CD1c-positive myeloid dendritic cell (primary cell): Measurements from ENCODE around the gene CFAP43.

Experiments
- DNase-seq: peaks from one replicate; pipeline ENCODE4 v3.0.0-alpha.2; 2016; ENCODE audit errors: extremely low spot score

CFAP43 gene

DNA sequence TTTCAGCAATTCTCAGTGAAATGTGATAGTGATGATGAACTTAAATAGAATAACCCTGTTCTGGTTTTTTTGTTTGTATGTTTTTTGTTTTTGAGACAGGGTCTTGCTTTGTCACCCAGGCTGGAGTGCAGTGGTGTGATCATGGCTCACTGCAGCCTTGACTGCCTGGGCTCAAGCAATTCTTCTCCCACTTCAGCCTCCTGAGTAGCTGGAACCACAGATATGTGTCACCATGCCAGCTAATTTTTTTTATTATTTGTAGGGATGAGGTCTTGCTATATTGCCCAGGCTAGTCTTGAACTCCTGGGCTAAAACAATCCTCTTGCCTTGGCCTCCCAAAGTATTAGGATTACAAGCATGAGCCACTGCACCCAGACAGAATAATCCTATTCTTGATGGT lies 132.2 kb downstream of the CFAP43 start:
- no peak for DNase-seq

DNA sequence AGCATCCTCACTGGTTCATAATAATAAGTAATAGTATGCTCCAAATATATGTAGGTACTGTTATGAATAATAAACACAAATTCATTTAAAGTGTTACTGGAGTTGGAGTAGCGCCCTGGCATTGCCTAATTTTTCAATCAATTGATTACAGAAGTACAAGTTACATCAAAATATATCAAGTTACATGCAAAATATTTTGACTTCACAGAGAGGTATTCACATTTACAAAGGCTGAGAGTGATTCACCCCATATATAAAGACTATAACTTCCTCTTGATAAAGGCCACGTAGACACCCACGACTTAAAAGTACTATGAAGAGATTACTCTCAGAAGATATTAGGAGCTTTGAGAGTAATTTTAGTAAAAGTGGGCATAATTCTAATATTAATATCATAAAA lies 132.9 kb downstream of the CFAP43 start:
- DNase-seq, result no peak

DNA sequence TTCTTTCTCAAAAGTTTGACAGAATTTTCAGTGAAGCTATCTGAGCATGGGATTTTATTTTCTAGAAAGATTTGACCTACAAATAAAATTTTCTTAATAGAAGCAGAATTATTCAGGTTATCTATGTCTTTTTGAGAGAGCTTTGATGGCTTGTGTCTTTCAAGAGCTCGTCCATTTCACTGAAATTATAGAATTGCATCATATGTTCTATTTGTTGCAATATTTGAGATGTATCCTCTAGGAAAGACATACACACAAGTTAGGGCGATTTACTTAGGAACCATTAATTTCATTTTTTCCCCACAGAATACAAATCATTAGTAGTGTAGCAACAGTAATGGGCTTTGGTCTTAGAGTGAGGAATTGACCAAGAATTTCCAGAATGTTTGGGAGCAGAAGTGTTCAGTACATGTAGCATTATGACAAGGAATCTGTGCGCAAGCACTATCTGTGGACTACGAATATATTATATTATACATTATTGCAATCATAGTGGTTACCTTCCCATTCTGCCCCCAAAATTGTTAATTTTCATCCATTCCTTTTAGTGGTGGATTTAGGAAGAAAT lies 133.7 kb downstream of the CFAP43 start:
- DNase-seq, result no peak

DNA sequence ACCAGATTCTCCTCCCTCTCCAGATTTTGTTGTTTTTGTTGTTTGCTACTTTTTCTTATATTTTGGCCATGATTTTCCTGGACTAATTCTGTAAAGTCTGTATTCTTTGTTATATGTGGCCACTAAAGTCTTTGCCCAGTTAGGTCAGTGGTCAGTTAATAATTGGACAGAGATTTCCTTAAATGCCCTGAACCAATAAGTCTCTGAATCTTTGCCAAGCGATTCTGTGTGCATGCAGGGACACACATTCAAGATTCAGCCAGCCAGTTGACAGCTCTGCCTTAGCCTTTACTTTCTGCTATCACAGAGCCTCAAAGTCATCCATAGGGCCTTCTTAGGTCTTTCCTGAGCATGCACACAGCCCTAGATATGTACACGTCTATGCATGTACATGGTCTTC lies 135.5 kb downstream of the CFAP43 start:
- no peak for DNase-seq

DNA sequence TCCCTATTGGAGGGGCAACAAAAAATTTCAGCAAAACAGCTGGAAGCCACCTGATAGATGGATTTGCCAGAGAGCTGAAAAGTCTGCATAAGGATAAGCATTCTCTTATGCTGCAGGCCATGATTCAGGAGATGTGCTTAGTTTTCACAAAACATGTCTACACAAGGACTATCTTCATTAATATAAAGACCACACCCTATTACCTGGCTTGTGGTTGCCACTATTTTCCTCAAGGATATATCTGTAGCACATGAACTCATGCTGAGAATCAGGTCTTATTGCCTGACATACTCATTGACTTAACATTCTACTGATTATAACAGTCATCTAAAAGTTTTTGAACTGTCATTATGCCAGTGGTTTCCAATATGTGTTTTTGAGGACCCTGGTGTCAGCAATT lies 139.4 kb downstream of the CFAP43 start:
- DNase-seq, result no peak

DNA sequence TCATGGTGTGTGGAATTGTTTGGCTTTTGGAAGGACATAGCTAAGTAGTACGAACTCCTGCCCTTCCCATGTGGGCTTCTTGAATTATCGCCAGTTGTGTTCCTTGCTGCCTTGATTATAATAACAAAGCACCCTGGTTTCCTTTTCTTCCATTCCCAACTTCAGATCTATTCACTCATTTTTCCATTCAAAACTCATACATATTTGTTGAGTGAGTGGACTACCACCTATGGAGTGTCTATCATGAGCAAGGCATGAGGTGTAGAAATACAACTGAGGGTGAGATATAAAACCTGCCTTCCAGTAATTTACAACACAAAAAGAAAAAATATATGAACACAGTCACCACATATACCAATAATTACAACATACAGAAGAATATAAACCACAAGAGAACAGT lies 141.6 kb downstream of the CFAP43 start:
- DNase-seq, result no peak

DNA sequence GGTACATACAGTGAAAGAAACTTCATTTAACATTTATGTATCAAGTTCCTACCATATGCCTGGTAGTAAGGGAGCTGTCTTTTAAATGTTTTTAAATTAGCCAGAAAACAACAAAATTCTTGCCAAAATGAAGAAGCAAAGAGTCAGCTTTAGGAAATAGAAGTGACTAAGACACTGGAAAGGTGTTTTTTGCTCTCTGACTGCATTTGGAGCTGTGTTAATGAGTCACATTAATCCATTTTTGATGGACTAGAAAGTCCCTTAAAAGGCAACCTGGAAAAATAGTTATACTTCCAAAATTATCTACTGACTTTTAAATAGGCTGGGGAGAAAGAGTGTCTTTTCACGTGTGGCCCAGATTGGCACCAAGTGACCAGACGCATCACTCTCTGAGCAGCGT lies 142.5 kb downstream of the CFAP43 start:
- no peak for DNase-seq

DNA sequence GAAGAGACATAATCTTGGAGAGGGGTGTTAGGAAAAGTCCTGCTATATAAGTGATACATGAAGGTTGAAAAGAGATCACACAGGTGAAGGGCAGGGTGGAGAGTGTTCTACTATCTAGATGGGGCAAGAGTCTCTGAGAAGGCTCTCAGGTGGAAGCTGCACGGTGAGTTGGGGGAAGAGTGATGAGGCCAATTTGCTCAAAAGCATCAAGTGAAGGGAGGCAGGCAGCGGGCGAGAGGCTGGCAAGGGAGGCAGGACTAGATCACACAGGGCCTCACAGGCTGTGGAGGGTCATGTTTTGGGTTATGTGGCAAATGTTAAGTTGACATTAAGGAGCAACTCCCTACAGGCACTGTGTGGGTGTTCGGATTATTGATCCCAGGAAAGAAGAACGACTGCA lies 143.9 kb downstream of the CFAP43 start:
- DNase-seq, result no peak

DNA sequence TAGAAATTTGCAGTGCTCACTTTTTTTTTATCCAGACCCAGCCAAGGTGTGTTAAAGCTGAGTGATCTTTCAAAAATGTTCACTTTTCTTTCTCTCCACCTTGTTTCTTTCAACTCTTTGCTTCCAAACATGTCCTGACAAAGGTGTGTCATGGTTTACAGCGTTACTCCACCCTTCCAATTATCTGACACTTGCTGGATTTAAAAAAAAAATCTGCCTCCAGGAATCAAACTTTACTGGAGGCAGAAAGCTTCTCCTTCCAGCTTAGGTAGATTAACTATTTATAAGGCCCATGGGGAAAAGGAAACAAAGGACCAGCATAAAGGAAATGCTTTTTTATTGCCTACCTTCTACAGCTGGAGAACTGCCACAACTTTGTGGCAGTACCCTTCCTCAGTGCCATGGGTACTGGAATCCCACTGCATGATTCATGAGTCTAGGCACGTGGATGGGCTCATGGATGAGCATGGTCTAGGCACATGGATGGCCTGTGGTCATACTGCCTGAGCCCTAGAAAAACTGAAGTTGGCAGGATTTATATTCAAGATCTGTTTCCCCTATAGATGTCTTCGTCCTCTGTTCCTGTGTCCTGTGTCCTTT lies 146.3 kb downstream of the CFAP43 start, which contains the start of gene COL17A1:
COL17A1 (minus strand) TSS at position 80 of the 600 bp plus-strand sequence. CDS start 5,207 bp downstream, outside the sequence.
- no peak for DNase-seq

DNA sequence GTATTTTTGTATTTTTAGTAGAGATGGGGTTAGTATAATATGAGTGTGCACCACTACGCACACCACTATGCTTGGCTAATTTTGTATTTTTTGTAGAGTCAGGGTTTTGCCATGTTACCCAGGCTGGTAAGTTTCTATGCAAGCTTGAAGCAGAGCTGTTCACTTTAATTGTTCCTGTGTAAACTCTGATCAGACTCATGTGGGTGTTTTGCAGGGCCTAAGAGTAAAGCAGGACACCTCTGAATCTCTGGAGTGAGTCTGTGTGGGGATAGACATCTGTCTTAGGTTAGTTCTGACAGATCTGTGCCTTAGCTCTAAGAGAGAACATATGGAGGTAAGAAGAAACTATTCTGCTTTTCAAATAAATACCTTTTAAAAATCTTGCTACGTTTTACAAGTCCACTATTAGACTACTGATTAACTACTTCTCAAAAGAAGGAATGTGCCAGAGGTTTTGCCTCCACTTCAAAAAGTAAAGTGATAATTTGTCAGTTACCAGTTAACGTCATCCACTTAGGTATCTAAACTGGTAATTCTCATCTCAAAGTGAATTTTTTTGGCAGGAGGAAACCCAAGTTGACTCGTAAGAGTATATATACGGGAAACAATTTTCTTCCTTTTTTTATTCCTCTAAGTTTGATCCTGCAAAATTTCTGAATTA lies 147.6 kb downstream of the CFAP43 start:
- no peak for DNase-seq

DNA sequence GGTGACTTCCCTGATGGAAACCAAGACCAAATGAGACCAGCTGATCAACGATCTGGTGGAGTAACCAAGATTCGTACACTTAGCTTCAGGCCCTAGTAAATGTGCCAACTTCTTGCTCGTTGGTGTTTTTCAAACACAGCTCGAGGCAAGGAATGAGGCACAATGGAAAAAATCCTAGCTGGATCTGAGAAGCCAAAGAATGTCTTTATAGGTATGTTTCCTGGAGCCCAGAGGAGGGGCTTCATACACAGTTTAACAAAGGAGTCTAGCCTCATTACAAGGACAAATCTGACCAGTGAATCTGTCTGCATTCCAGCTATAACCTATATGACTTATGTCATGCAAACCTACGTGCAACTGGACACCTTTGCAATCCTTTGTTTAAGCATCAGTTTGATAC lies 150.2 kb downstream of the CFAP43 start:
- no peak for DNase-seq

DNA sequence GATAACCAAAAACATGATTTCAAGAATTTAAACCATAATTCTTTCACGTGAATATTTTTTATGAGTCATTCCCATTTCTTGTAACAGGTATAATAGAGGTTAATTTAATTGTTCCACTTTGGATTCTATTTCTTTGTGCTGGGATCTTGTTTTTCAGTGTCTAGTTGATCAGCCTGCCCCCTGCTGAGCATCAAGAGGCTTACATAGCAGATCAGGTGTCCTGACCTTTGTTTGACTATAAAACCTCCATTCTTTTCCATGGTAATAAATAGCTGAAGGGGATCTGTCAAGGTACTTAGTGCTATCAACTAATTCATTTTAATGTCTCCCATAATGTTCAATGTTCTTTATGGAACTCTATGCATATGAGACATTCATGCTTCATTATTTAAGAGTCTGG lies 151.4 kb downstream of the CFAP43 start:
- DNase-seq, result peak; percentile 9
